Transverse colon (tissue), 4 donors: Measurements from ENCODE around the gene ATP8B4.

Experiments
- CTCF ChIP-seq, 5 experiments: fragments of 200-600 bp in 3 of 5; fragments of 450-650 bp in 2 of 5; sonication (generic) in 3 of 5; IDR thresholded peaks; 1 replicate in 2 of 5; 2 replicates in 3 of 5; pipeline ENCODE4 v1.5.1; 2016 to 2017; ENCODE audit warnings: antibody characterized with exemption in 5 of 5, inconsistent platforms in 3 of 5, mild to moderate bottlenecking in 2 of 5, moderate library complexity in 1 of 5
- EP300 ChIP-seq: sonication (generic); formaldehyde crosslinking; IDR thresholded peaks from one replicate; pipeline ENCODE4 v1.6.1; 2017; ENCODE audit warnings: antibody characterized with exemption, low read depth
- POLR2A ChIP-seq: fragments of 450-650 bp; IDR thresholded peaks from one replicate; pipeline ENCODE4 v1.6.1; 2016; ENCODE audit warnings: antibody characterized with exemption, mild to moderate bottlenecking, moderate library complexity
- POLR2AphosphoS5 ChIP-seq, 3 donors: sonication (generic); formaldehyde crosslinking; IDR thresholded peaks; one replicate each; pipeline ENCODE4 v1.6.1; 2016; ENCODE audit warnings: antibody characterized with exemption in 3 of 3

GRCh38 chr15:49848807-49849206 lies 270.2 kb downstream of the ATP8B4 start:
- TF ChIP-seq CTCF (IDR thresholded peaks at IDR 0.05): no peak
- no peak for TF ChIP-seq POLR2A
- no peak for TF ChIP-seq POLR2AphosphoS5 (IDR thresholded peaks at IDR 0.05)
- TF ChIP-seq EP300: no peak
